PC-9 (cell line): ENCODE data around the gene OBSCN.

ENCODE experiments used
- EZH2 ChIP-seq: fragments of 200-600 bp; sonication (generic); IDR thresholded peaks from 2 replicates; pipeline ENCODE4 v1.8.0; 2017; ENCODE audit warnings: antibody characterized with exemption, low read depth
- TF ChIP-seq, protein P1 (sequence below): fragments of 200-600 bp; sonication (generic); conservative IDR thresholded peaks from 2 replicates; pipeline ENCODE4 v1.6.1; 2017; ENCODE audit warnings: mixed run types, antibody characterized with exemption, mild to moderate bottlenecking, moderate library complexity

DNA sequence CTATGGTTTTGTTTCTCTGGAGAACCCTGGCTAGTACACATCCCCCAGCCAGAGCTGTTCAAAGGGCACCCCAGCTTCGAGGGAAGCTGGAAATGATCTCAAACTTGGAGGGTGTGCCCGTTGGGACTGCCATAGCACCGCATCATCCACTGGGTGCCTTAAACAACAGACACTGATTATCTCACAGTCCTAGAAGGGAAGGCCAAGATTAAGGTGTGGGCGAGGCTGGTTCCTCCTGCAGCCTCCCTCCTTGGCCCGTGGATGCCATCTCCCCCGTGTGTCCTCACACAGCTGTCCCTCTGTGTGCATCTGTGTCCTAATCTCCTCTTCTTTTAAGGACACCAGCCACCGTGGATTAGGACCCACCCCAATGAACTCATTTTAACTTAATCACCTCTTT is 46.5 kb upstream of the OBSCN start:
- TF ChIP-seq, protein P1, sequence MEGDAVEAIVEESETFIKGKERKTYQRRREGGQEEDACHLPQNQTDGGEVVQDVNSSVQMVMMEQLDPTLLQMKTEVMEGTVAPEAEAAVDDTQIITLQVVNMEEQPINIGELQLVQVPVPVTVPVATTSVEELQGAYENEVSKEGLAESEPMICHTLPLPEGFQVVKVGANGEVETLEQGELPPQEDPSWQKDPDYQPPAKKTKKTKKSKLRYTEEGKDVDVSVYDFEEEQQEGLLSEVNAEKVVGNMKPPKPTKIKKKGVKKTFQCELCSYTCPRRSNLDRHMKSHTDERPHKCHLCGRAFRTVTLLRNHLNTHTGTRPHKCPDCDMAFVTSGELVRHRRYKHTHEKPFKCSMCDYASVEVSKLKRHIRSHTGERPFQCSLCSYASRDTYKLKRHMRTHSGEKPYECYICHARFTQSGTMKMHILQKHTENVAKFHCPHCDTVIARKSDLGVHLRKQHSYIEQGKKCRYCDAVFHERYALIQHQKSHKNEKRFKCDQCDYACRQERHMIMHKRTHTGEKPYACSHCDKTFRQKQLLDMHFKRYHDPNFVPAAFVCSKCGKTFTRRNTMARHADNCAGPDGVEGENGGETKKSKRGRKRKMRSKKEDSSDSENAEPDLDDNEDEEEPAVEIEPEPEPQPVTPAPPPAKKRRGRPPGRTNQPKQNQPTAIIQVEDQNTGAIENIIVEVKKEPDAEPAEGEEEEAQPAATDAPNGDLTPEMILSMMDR = no peak
- TF ChIP-seq EZH2 = no peak
